ENCODE data around the gene INTS4.
"Not testable (repeated sequence)": the region's sequence is repeated elsewhere in the genome, so short reads cannot be mapped to it uniquely, and the experiment has no call there.

- not testable (repeated sequence) for TF ChIP-seq POLR2AphosphoS5 (IDR thresholded peaks at IDR 0.05; ENCODE audit: low read depth, low read length); POLR2A (IDR thresholded peaks at IDR 0.05; ENCODE audit: low read depth, low read length); TAF1 (IDR thresholded peaks at IDR 0.05; ENCODE audit: borderline replicate concordance, low read depth, low read length)
These were observed 20.6 kb upstream of the INTS4 start for GRCh38 chr11:78014937-78015520.
